CD14-positive monocyte (primary cell): ENCODE data around the gene PDE7B. TPM values are rescaled to one million over a fixed set of nuclear protein-coding genes. Genes with fewer than 3 reads are reported as not detected.

ENCODE experiments used
- DNase-seq, 3 donors: peaks; one replicate each; pipeline ENCODE4 v3.0.0-alpha.2; 2011 to 2022
- H2AFZ ChIP-seq: 2 replicates; pipeline ENCODE4 v1.6.0; 2012; ENCODE audit warnings: mild to moderate bottlenecking, low read depth, low read length, inconsistent platforms; ENCODE audit not compliant: insufficient read depth, poor library complexity, severe bottlenecking
- H3K27ac ChIP-seq, 2 donors: 1 replicate in 1 of 2; 2 replicates in 1 of 2; pipeline ENCODE4 v1.5.1; 2012 to 2013; ENCODE audit warnings: low read length in 2 of 2, control low read depth in 1 of 2, inconsistent platforms in 1 of 2, low read depth in 1 of 2, mild to moderate bottlenecking in 1 of 2
- H3K27me3 ChIP-seq, 2 donors: one replicate each; pipeline versions ENCODE4 v1.6.0 to v1.6.1; 2011 to 2013; ENCODE audit warnings: low read length in 2 of 2; ENCODE audit not compliant: control insufficient read depth in 2 of 2, insufficient read depth in 2 of 2
- H3K36me3 ChIP-seq, 2 donors: replicated peaks in 1 of 2; 1 replicate in 1 of 2; 2 replicates in 1 of 2; pipeline versions ENCODE4 v1.5.1 to v1.6.1; 2012 to 2013; ENCODE audit warnings: low read length in 2 of 2, control low read depth in 1 of 2, inconsistent platforms in 1 of 2, mild to moderate bottlenecking in 1 of 2; ENCODE audit not compliant: insufficient read depth in 2 of 2, control insufficient read depth in 1 of 2
- H3K4me1 ChIP-seq, 2 donors: 1 replicate in 1 of 2; 2 replicates in 1 of 2; pipeline versions ENCODE4 v1.5.1 to v1.6.1; 2012 to 2013; ENCODE audit warnings: low read length in 2 of 2, control low read depth in 1 of 2, inconsistent platforms in 1 of 2, mild to moderate bottlenecking in 1 of 2, moderate library complexity in 1 of 2; ENCODE audit not compliant: insufficient read depth in 2 of 2, control insufficient read depth in 1 of 2
- H3K4me2 ChIP-seq: replicated peaks from 2 replicates; pipeline ENCODE3; 2012; ENCODE audit warnings: low read length, moderate library complexity, mild to moderate bottlenecking; ENCODE audit not compliant: poor library complexity, severe bottlenecking; ENCODE audit errors: extremely low read depth
- H3K4me3 ChIP-seq, 3 experiments: fragments of 200-600 bp in 1 of 3; sonication (generic) in 1 of 3; replicated peaks in 1 of 3; 1 replicate in 2 of 3; 2 replicates in 1 of 3; pipeline ENCODE4 v1.5.1; 2011 to 2013; ENCODE audit warnings: low read length in 3 of 3, mild to moderate bottlenecking in 3 of 3, control low read depth in 2 of 3, low read depth in 2 of 3, inconsistent platforms in 1 of 3, moderate library complexity in 1 of 3
- H3K79me2 ChIP-seq: 2 replicates; pipeline ENCODE4 v1.6.0; 2012; ENCODE audit warnings: mild to moderate bottlenecking, control low read depth, inconsistent platforms, low read length, moderate library complexity; ENCODE audit not compliant: insufficient read depth
- H3K9ac ChIP-seq: 2 replicates; pipeline ENCODE4 v1.6.0; 2017; ENCODE audit warnings: low read length, mild to moderate bottlenecking; ENCODE audit not compliant: insufficient read depth, poor library complexity, severe bottlenecking
- H3K9me3 ChIP-seq, 2 donors: replicated peaks in 1 of 2; 1 replicate in 1 of 2; 2 replicates in 1 of 2; pipeline versions ENCODE4 v1.5.1 to v1.6.1; 2012 to 2013; ENCODE audit warnings: low read length in 2 of 2, control low read depth in 1 of 2; ENCODE audit not compliant: control insufficient read depth in 1 of 2, insufficient read depth in 1 of 2
- H4K20me1 ChIP-seq: 2 replicates; pipeline ENCODE4 v1.6.0; 2012; ENCODE audit warnings: mild to moderate bottlenecking, low read length, control low read depth, moderate library complexity; ENCODE audit not compliant: insufficient read depth
- H3K27ac Mint-ChIP-seq, 7 donors: one replicate each; pipeline ENCODE4 v1.8.0; 2020; ENCODE audit warnings: mild to moderate bottlenecking in 7 of 7, mixed read lengths in 7 of 7, moderate library complexity in 6 of 7, inconsistent platforms in 2 of 7
- H3K27me3 Mint-ChIP-seq, 3 donors: one replicate each; pipeline ENCODE4 v1.8.0; 2021 to 2022; ENCODE audit warnings: low read depth in 3 of 3, mild to moderate bottlenecking in 3 of 3, mixed read lengths in 3 of 3, moderate library complexity in 3 of 3, inconsistent platforms in 1 of 3
- H3K36me3 Mint-ChIP-seq, 2 donors: one replicate each; pipeline ENCODE4 v1.8.0; 2020; ENCODE audit warnings: mixed read lengths in 2 of 2, inconsistent platforms in 1 of 2, mild to moderate bottlenecking in 1 of 2
- H3K4me1 Mint-ChIP-seq: one replicate; pipeline ENCODE4 v1.8.0; 2020; ENCODE audit warnings: mild to moderate bottlenecking, mixed read lengths
- H3K4me3 Mint-ChIP-seq, 2 donors: one replicate each; pipeline ENCODE4 v1.8.0; 2020; ENCODE audit warnings: mild to moderate bottlenecking in 2 of 2, mixed read lengths in 2 of 2, moderate library complexity in 1 of 2
- H3K9me3 Mint-ChIP-seq, 7 donors: one replicate each; pipeline ENCODE4 v1.8.0; 2020 to 2022; ENCODE audit warnings: mixed read lengths in 7 of 7, mild to moderate bottlenecking in 6 of 7, moderate library complexity in 6 of 7, inconsistent platforms in 2 of 7
- CTCF ChIP-seq: fragments of 200-600 bp; IDR thresholded peaks from one replicate; pipeline ENCODE4 v1.8.0; 2022; ENCODE audit warnings: antibody characterized with exemption, mild to moderate bottlenecking
- WGBS: methylation state at CpG from one replicate; pipeline ENCODE4 v1.1.5; 2013; ENCODE audit warnings: missing lambda C conversion rate; ENCODE audit not compliant: insufficient coverage; 5-methylcytosine and 5-hydroxymethylcytosine counted together
- intact Hi-C, 2 donors: fragments of 100-400 bp; cut with micrococcal nuclease; formaldehyde crosslinking; loops; one replicate each; pipeline versions ENCODE4 v1.15.0 to v1.15.1; 2023
- polyA plus RNA-seq, 3 donors: library from polyadenylated mRNA; depleted of rRNA in 1 of 3; unstranded in 2 of 3; stranded (reverse) in 1 of 3; fragments of 300-500 nt in 2 of 3; fragments of >200 nt in 1 of 3; fragmentation: Illumina TruSeq in 2 of 3; gene quantifications; 1 replicate in 2 of 3; 2 replicates in 1 of 3; pipeline ENCODE4 v1.2.3, GENCODE V29; 2012 to 2021

PDE7B gene
- polyA plus RNA-seq, 3 donors, result 0.37 to 1.1 (median 0.89) TPM

- intact Hi-C loops, result no loop called here
- H3K36me3 Mint-ChIP-seq, result no peaks in the 10 kb centered on the region
- 100% methylated on average over 1 of the region's 6 CpGs for WGBS
- H3K9me3 ChIP-seq, result peaks cover 0 to 8% of the 10 kb centered on the region in 2 donors
- no peak overlapping the region for H3K4me3 Mint-ChIP-seq
- no peak overlapping the region for H3K27ac ChIP-seq
- no peak for DNase-seq
- no peak overlapping the region for H3K4me2 ChIP-seq
- H3K9ac ChIP-seq, result no peak overlapping the region
- H3K27ac Mint-ChIP-seq, result no peak overlapping the region
- no peak overlapping the region for H3K4me3 ChIP-seq
- no peaks in the 10 kb centered on the region for H3K4me1 Mint-ChIP-seq
- no peaks in the 10 kb centered on the region for H3K4me1 ChIP-seq
- H3K9me3 Mint-ChIP-seq, result peaks cover 0 to 6% (median 6%) of the 10 kb centered on the region in 7 donors
- peaks cover 0 to 1% (median 0%) of the 10 kb centered on the region in 3 donors for H3K27me3 Mint-ChIP-seq
- H3K79me2 ChIP-seq, result no peaks in the 10 kb centered on the region
- H4K20me1 ChIP-seq, result no peaks in the 10 kb centered on the region
- no peaks in the 10 kb centered on the region for H3K27me3 ChIP-seq
- no peaks in the 10 kb centered on the region for H3K36me3 ChIP-seq
- H2AFZ ChIP-seq, result no peak overlapping the region
- no peak for TF ChIP-seq CTCF
Measured at GRCh38 chr6:136089876-136090275, 238.4 kb downstream of the PDE7B start.

GRCh38 chr6:136090929-136091328, 239.4 kb downstream of the PDE7B start:
- no peak for DNase-seq
- H3K9ac ChIP-seq, result no peak overlapping the region
- H3K27ac ChIP-seq, result no peak overlapping the region
- H3K4me1 Mint-ChIP-seq, result no peaks in the 10 kb centered on the region
- H3K4me2 ChIP-seq, result no peak overlapping the region
- WGBS, result no CpG with 5 or more reads among the region's 1 CpG
- H3K36me3 Mint-ChIP-seq, result no peaks in the 10 kb centered on the region
- peaks cover 0 to 8% of the 10 kb centered on the region in 2 donors for H3K9me3 ChIP-seq
- peaks cover 0 to 1% (median 0%) of the 10 kb centered on the region in 3 donors for H3K27me3 Mint-ChIP-seq
- H2AFZ ChIP-seq, result no peak overlapping the region
- no peaks in the 10 kb centered on the region for H3K27me3 ChIP-seq
- no peak overlapping the region for H3K4me3 Mint-ChIP-seq
- intact Hi-C loops, result no loop called here
- H4K20me1 ChIP-seq, result no peaks in the 10 kb centered on the region
- H3K79me2 ChIP-seq, result no peaks in the 10 kb centered on the region
- no peak overlapping the region for H3K4me3 ChIP-seq
- no peaks in the 10 kb centered on the region for H3K4me1 ChIP-seq
- peaks cover 0 to 6% (median 6%) of the 10 kb centered on the region in 7 donors for H3K9me3 Mint-ChIP-seq
- H3K27ac Mint-ChIP-seq, result peak overlapping the region in 1 of 7 donors; percentile 0
- no peak for TF ChIP-seq CTCF
- no peaks in the 10 kb centered on the region for H3K36me3 ChIP-seq
